AG04449 (cell line): ENCODE results near the gene ABCA5.

Source experiments
- CTCF ChIA-PET: fragments of 350-600 bp; formaldehyde crosslinking; extraction: SDS; loops from one replicate; lab custom pipeline; 2021; ENCODE audit warnings: antibody characterized with exemption; lab: Yijun Ruan, JAX
- POLR2A ChIA-PET: fragments of 400-600, 350-600 bp; formaldehyde crosslinking; extraction: SDS; loops from one replicate; lab custom pipeline; 2020; ENCODE audit warnings: antibody characterized with exemption, inconsistent platforms; lab: Yijun Ruan, JAX
- DNase-seq: peaks from one replicate; pipeline ENCODE4 v3.0.0-alpha.2; 2010; ENCODE audit warnings: low read depth, low spot score
- H3K4me3 ChIP-seq: 2 replicates; pipeline ENCODE4 v1.5.1; 2011; ENCODE audit warnings: low read depth, mild to moderate bottlenecking, control low read depth, low read length
- TF ChIP-seq, protein P1 (sequence below): IDR thresholded peaks from one replicate; pipeline ENCODE4 v1.5.1; 2011; ENCODE audit warnings: mild to moderate bottlenecking, moderate library complexity, low read length, control low read depth, inconsistent platforms; ENCODE audit not compliant: insufficient read depth; ENCODE audit errors: missing control alignments

ABCA5 gene

DNA sequence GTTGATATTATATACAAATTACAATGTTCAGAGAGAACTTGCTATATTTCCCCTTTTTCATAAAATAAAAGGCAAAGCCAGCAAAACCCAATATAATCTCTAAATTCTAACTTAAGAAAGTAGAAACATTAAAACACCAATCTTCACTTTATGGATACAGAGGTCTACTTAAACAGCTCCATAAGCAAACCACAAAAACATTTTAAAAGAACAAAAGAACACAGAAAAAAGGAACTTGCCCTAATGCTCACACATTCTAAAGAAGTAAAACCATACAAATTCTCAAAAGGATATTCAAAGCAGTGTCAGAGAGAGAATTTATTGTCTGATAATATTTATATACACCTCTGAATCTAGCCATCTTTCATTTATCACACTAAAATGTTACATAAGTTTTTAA lies 98.9 kb downstream of the ABCA5 start:
- no peak overlapping the region for H3K4me3 ChIP-seq
- ChIA-PET POLR2A (no interaction called here), CTCF (interaction anchor here (1.1 to 2.3 kb wide), 4 partner anchors 8 to 456 kb away, joined by 3 to 8 read pairs (median 4); no protein-coding TSS in a partner anchor)
- TF ChIP-seq, protein P1, sequence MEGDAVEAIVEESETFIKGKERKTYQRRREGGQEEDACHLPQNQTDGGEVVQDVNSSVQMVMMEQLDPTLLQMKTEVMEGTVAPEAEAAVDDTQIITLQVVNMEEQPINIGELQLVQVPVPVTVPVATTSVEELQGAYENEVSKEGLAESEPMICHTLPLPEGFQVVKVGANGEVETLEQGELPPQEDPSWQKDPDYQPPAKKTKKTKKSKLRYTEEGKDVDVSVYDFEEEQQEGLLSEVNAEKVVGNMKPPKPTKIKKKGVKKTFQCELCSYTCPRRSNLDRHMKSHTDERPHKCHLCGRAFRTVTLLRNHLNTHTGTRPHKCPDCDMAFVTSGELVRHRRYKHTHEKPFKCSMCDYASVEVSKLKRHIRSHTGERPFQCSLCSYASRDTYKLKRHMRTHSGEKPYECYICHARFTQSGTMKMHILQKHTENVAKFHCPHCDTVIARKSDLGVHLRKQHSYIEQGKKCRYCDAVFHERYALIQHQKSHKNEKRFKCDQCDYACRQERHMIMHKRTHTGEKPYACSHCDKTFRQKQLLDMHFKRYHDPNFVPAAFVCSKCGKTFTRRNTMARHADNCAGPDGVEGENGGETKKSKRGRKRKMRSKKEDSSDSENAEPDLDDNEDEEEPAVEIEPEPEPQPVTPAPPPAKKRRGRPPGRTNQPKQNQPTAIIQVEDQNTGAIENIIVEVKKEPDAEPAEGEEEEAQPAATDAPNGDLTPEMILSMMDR = no peak
- DNase-seq = no peak

DNA sequence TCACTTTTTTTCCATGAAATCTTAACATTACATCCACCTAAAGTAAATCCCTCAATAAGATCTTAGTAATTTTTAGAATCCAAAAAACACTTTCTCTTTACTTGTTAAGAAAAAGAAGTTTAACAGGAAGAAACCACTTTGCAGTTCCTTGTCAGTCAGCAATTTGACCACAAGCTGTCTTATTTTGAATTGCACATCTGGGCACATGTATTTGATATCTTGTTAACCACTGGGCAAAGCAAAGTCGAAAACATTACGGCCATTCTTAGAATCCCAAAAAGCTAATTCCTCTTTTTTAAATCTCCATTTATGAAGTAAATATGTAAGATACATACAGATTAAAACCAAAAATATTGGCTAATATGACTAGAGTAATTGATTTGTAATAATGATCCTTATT lies 99.4 kb downstream of the ABCA5 start:
- H3K4me3 ChIP-seq = no peak overlapping the region
- ChIA-PET POLR2A (no interaction called here), CTCF (interaction anchor here (1.1 to 2.3 kb wide), 4 partner anchors 8 to 456 kb away, joined by 3 to 8 read pairs (median 4); no protein-coding TSS in a partner anchor)
- DNase-seq = no peak
- TF ChIP-seq, protein P1 = no peak

DNA sequence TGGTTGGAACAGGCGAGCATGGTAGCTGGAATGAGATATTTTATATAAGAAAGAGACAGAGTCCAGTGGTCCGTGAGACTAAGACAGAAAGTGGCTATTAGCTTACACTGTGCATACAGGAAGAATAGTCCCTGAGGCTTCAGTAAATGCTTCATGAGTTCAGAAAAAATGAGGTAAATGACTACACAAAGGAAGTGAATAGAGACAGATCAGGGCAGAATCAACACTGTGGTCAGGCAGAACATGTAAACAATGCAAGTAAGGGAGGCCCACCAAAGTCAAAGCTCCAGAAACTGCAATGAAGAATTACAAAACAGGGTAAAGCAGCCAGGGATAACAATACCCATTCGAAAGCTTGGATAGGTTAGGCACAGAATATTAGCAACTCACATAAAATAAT lies 103.1 kb downstream of the ABCA5 start:
- no peak overlapping the region for H3K4me3 ChIP-seq
- no peak for DNase-seq
- CTCF ChIA-PET = interaction anchor here (1.2 to 3.3 kb wide), 4 partner anchors 10 to 452 kb away, joined by 3 to 18 read pairs (median 6); no protein-coding TSS in a partner anchor
- POLR2A ChIA-PET = no interaction called here
- TF ChIP-seq, protein P1 = no peak

DNA sequence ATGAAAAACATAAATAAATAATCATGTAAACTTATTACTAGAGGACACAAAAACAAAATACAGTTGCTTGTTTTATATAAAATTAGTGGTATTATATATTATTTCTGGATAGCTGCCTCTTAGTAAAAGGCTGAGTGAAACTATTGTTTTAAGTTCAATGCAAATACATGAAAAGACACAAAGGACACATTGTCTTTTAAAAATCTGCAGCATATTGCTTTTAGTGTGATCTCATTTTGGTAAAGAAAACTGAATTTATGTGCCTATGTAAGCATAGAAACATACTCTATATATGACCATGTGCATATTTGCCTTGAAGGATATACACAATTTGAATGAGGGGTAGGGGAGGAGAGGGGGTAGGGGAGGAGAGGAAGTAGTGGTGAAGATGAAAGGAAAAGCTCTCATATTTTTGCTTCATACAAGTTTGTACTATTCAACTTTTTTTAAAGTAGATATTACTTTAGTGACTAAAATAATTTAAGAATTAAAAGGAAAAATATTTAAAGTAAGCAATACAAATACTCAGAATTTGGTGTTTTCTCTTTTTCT lies 104.2 kb downstream of the ABCA5 start:
- DNase-seq = no peak
- no peak overlapping the region for H3K4me3 ChIP-seq
- POLR2A ChIA-PET = no interaction called here
- TF ChIP-seq, protein P1 = no peak
- CTCF ChIA-PET = interaction anchor here (1.2 to 3.3 kb wide), 4 partner anchors 11 to 451 kb away, joined by 3 to 18 read pairs (median 6); no protein-coding TSS in a partner anchor

DNA sequence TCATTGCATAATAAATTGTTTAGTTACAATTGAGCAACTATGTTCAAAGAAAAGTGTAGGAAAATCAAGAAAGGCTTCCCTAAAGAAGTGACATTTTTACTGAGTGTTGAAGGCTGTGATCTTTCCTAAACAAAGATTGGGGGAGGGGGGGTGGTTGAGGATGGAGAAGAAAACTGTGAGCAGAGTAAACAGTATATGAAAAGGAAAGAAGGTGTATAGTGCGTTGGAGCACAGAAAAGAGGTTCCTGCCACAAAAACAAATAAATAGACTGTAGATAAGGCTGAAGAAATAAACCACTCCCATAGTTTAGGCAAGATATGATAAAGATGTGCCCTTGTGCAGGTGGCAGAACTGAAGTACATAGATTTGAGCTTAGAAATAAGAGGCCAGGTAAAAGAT lies 106.8 kb downstream of the ABCA5 start:
- no peak overlapping the region for H3K4me3 ChIP-seq
- no peak for DNase-seq
- ChIA-PET CTCF (no interaction called here), POLR2A (no interaction called here)
- TF ChIP-seq, protein P1 = no peak

DNA sequence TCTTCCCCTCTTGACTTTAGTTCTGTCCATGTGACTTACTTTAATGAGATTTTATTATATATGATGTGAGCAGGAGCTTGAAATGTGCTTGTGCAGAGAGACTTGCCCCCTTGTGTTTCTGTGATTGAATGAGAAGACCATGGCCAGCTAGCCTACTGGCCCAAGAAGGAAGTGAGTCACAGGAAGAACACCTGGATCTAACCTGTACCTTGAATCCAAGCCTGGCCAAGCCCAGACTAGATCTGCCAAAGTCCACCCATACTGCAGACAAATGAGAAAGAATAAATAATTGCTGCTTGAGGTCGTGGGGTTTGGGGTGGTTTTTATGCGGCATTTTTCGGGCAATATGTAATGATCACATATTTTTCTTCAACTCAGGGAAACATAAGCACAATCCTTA lies 107.9 kb downstream of the ABCA5 start:
- no peak overlapping the region for H3K4me3 ChIP-seq
- DNase-seq = no peak
- TF ChIP-seq, protein P1 = no peak
- POLR2A ChIA-PET = no interaction called here
- CTCF ChIA-PET = no interaction called here
